HG03196 (cell line): ENCODE results near the gene CHAF1A.
A peak's percentile ranks its signal among the peaks of the same experiment; 100 is the strongest.

Experiments
- ATAC-seq: cut with Tn5 transposase; IDR thresholded peaks from one replicate; pipeline ENCODE4 v1.9.1; 2021; ENCODE audit not compliant: unreplicated experiment

CHAF1A gene

GRCh38 chr19:4366666-4367335 is 35.6 kb upstream of the CHAF1A start:
- ATAC-seq: no peak

- ATAC-seq: no peak
These were observed 35.1 kb upstream of the CHAF1A start for GRCh38 chr19:4367336-4367723.

GRCh38 chr19:4367781-4368127 is 34.7 kb upstream of the CHAF1A start:
- no peak for ATAC-seq

GRCh38 chr19:4368128-4368820 is 34.2 kb upstream of the CHAF1A start:
- ATAC-seq: no peak

GRCh38 chr19:4369109-4369887 is 33.1 kb upstream of the CHAF1A start:
- peak; percentile 51 for ATAC-seq

- ATAC-seq: peak; percentile 35
These were observed 32.6 kb upstream of the CHAF1A start for GRCh38 chr19:4369888-4370260.

- ATAC-seq: no peak
These were observed 31.9 kb upstream of the CHAF1A start for GRCh38 chr19:4370418-4371041.

- no peak for ATAC-seq
These were observed 30.9 kb upstream of the CHAF1A start for GRCh38 chr19:4371247-4372164.

GRCh38 chr19:4372165-4373012 is 30.1 kb upstream of the CHAF1A start:
- no peak for ATAC-seq

GRCh38 chr19:4373013-4373367 is 29.4 kb upstream of the CHAF1A start:
- ATAC-seq: no peak

GRCh38 chr19:4373601-4374497 is 28.6 kb upstream of the CHAF1A start:
- no peak for ATAC-seq

- ATAC-seq: no peak
These were observed 27.8 kb upstream of the CHAF1A start for GRCh38 chr19:4374498-4375163.

GRCh38 chr19:4375164-4376027 is 27.0 kb upstream of the CHAF1A start:
- ATAC-seq: peak; percentile 39

GRCh38 chr19:4376028-4376670 is 26.3 kb upstream of the CHAF1A start:
- ATAC-seq: no peak

- ATAC-seq: no peak
These were observed 25.8 kb upstream of the CHAF1A start for GRCh38 chr19:4376671-4376990.

- no peak for ATAC-seq
These were observed 25.3 kb upstream of the CHAF1A start for GRCh38 chr19:4376991-4377781.
